HG03103 (cell line): ENCODE measurements around the gene TMEM63B.
"Not testable (repeated sequence)": the region's sequence is repeated elsewhere in the genome, so short reads cannot be mapped to it uniquely, and the experiment has no call there.

Source experiments
- ATAC-seq: cut with Tn5 transposase; IDR thresholded peaks from one replicate; pipeline ENCODE4 v1.9.1; 2021; ENCODE audit warnings: low read depth; ENCODE audit not compliant: unreplicated experiment

The TMEM63B gene

DNA sequence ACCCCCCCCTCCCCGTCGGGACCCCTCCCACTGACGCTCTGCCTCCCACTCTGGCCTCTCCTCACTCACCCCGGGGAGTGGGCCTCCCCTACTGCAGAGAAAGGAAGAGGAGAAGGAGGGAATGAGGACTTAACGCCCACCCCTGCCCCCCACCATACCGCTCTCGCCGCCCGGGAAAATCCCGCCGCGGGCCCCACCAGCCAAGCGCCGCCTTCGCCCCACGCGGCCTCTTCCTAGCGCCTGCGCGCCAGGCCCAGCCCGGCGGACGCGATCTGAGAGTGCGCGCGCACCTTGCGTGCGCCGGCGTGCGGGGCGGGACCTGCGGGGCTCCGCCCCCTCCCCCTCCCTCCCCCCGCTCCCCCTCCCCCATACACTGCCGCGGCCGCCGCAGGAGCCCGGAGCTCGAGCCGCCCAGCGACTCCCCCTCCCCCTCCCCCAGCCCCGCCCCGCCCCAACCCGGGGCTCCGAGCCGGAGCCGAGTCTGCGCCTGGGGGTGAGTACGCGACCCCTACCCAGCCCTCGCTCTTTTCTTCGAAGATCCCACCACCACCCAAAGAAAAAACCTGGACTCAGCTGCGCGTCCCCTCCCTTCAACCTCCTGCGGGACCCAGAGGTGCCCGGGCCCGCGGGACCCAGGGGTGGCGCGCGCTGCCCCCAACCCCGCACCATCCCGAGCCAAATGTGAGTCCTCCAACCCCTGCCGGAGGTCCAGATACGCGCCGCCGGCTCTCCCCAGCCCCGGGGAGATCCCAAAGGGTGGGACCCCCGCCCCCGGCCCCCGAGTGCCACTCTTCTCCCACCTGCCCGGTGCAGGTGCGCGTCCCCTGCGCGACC lies at the start of gene TMEM63B, which contains the start of gene MRPL14:
TMEM63B (plus strand) TSS at position 369 of the 834 bp plus-strand sequence. CDS start 7,031 bp downstream, outside the sequence.
MRPL14 (minus strand) TSS at position 267 of the 834 bp plus-strand sequence. CDS start 10,841 bp downstream, outside the sequence.
- ATAC-seq: peak; percentile 55

DNA sequence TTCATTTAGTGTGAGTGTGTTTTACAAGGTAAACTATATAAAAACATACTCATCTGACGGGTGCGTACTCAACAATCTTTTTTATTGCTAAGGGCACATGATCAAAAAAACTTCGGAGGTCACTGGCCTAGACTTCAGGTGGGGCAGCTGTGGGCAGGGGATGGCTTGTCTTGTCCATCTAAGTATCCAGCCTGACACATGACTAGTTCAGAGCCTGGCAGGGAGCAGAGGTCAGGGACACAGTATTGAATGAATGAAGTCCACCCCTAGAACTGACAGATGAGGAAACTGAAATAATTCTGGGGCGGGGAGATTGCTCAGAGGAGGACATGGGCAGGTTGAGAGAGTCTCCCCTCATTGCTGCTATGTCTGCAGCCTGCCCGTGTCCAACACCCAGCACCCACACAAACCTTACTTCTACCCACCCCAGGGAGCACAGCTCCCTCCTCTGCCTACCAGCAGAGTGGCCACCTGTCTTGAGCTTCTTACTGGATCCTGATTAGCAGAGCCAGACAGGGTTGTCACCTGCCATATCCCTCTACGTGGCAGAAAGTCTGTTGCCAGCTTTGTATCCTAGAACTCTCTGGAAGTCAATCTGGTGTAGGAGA lies 49.0 kb upstream of the TMEM63B start:
- no peak for ATAC-seq

DNA sequence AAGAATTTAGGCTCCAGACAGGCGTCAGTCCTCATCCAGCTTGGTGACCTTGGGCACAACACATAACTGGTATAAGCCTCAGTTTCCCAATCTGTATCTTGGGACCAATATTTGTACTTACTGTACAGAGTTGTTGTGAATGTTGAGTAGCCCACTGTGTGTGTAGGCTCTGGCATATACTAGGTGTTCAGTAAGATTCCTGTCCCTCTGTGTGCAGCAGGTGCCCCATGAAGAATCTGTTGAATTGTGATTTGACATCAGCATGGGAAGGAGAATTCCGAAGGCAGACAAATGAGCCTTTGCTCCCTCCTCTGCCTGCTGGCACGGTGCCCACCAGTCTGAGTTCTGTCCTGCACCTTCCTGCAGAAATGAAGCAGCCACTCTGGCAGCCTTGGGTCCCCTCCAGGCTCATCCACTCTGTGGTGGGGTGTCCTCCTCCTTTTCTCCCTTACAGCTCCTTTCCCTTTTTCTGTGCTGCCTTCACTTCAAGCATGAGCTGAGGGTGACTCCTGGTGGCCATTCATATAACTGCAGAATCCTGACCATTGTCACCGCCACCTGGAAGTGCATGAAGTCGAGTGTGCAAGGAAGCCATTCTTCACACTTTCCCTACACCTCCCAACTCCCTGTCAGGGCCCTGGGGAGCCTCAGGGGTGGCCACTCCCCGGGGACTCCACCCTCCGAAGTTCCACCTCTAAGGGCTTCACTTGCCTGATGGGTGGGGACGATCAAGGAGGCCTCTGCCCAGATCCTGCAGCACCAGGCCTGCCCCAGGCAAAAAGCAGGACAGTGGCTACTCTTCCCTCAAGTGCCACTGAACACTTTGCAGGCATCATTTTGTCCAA lies 48.3 kb upstream of the TMEM63B start:
- no peak for ATAC-seq

DNA sequence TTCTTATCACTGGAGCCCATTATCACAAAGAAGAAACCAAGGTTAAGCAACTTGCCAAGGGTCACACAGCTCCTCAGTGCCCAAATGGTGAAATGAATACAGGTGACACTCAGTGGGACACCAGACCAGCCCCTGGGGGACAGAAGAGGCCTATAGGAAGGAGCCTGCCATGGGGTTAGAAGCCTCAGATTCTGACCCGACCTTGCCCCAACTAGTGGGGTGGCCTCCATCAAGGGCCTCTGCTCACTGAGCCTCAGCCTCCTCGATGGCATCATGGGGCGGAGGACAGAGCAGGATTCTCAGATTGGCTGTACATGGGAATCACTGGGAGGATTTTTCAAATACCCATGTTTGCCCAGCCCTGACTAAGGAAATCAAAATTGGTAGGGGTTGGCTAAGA lies 47.7 kb upstream of the TMEM63B start:
- no peak for ATAC-seq

DNA sequence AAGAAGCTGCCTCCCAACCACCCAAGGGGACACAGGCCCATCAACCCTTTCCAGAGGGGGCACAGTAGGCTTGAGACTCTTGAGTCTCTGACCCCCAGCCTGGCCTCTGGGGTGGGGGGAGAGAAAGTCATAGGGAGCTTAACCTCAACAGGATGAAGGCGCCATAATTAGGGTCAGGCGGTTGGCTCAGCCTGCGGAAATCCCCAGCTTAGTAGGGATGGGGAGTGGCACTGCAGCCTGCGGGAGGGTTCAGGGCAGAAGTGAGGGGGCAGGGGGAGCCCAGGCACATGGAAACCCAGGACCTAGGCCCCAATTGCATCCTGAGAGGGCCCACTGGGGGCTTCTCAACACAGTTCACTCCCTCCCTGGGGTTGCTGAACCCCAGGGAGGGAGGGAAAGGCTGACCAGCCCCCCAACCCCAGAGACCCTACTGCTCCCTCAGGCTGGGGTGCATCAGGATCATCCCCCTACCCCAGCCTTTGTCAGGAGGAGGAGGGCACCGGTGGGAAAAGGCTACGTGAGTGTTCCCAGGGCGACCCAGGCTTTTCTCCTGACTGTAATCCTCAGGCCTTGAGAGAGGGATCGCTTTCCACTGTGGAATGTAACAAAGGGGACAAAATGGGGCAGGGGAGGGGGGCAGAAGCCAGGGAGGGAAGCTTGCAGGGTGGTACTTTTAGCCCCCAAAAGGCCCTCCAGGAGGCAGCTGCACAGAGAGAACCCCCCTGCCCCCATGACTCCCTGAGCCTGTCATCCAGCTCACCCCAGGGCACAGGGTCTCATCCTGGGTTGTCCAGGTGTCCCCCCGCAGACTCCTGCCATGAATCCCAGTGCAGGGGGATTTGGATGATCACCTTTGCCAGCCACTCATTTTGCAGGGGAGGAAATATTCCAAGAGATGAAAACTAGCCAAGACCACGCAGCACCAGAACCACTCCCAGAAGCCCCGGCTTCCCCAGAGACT lies 46.5 kb upstream of the TMEM63B start:
- no peak for ATAC-seq

DNA sequence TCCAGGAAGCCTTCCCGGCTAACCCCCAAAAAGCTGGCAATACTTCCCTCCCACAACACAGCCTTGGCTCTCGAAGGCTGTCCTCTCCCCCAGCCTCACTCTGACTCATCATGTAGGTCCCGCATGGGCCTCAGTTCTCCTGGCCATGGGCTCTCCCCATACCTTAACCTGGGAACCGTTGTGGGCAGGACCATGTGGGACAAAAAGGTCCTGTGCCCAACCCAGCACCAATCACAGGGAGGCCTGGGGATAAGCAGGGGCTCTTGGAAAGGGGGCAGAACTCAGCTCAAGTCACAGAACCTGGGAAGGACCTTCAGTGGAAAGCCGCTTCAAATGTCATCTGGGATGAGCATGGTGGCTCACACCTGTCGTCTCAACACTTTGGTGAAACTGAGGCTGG lies 45.6 kb upstream of the TMEM63B start:
- ATAC-seq: no peak

DNA sequence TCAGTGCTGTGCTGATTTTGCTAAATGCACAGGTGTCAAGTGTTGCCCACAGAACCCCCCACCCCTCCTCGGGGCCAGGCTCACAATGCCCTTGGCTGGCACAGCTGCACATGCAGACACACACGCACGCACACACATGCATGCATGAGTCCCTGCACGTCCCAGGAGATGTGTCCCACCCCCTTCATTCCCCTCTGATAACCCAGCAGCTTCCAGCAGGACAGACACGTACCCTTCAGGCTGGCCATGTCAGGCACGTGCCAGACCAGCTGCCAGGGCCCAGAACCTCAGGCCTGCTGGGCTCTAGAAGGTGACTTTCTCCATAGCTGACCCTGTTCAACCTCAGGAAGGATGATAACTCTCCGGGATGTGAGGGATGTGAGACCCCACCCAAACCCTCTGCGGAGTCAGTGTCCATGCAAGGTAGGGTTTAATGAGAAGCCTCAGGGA lies 44.5 kb upstream of the TMEM63B start:
- no peak for ATAC-seq

DNA sequence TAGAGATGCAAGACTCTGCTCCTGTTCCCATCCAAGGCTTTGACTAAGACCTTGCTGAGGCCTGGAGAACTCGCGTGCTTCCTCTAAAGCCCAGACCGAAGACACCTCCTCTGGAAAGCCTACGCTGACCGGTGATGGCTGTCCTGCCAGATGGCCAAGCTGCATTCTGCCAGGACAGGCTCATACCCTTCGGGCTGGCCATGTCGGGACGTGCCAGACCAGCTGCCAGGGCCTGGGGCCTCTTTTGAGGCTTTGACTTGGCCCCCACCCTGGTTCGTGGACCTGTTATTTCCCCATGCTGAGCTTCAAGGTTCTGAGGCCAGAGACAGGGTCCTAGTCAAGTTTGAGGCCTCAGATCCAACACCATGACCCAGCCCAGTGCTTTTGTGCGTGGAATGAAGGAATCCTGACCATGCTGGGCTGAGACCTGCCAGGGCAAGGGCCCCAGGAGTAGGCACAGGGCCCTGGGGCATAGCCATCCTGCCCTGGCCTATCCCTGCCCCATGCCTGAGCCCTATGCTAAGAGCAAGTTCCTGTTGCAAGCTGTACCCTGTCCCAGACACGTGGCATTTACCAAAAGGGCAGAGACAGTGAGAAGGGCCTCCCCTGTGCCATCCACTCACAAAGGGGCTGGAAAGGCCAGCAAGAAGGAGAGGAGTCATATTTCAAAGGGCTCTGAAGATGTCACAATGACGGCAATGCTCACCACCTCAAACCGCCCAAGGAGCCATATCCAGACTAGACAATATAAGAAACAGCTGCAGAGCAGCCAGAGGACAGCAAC lies 42.9 kb upstream of the TMEM63B start:
- no peak for ATAC-seq

DNA sequence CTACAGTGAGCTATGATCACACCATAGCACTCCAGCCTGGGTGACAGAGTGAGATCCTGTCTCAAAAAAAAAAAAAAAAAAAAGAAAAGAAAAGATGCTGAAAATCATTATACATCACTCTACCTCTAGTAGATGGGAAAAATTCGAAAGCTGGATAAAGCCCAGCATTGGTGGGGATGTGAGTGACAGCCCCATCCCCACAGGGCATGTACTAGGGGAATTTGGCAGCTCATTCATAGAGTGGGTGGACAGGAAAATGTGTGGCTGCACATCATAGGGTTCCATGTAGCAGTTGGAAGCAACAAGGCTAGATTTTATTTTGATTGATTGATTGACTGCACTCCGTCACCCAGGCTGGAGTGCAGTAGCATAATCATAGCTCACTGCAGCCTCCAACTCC lies 42.1 kb upstream of the TMEM63B start:
- ATAC-seq: no peak

DNA sequence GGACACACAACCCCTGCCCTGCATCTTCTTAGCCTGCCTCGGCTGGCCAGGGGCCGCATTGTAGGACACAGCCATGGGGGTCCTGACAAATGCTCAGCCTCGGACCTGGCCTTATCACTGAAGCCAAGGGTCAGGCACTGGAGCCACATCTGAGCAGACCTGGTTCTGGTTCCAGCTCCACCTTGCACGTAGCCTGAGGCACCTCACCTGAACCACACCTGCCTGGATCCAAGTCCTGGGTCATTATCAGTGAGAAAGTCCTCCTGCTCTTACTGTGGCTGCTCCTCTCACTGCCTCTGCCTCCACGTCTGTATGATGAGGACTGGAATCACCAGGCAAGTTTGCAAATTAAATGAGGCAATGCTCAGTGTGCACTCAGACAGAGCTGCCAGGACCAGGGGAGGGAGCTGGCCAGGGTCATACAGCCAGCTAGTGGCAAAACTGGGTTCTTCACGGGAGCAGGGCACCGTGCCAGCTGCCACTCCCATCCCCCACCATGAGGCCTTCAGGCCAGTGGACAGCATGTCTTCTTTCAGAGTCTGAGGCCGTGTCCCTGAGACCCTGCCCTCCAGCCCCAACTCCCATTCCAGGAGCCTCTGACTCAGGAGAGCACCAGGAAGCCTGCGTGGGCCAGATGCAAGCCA lies 40.3 kb upstream of the TMEM63B start:
- ATAC-seq: no peak

DNA sequence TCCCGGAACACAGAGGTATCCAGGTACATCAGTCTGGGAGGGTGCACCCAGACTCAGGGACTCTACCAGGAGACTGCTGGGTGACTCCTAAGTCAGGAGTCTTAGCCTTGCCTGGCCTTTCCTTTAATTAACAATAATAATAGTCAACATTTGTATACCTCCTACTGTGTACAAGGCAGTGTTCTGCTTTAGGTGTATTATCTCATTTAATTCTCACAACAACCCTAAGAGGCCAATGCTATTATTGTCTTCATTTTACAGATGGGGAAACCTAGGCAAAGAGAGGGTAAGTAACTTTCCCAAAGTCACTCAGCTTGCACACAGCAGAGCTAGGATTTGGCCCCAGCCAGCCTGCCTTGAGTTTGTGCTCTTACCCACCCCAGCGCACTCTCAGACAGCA lies 39.7 kb upstream of the TMEM63B start:
- ATAC-seq: no peak

DNA sequence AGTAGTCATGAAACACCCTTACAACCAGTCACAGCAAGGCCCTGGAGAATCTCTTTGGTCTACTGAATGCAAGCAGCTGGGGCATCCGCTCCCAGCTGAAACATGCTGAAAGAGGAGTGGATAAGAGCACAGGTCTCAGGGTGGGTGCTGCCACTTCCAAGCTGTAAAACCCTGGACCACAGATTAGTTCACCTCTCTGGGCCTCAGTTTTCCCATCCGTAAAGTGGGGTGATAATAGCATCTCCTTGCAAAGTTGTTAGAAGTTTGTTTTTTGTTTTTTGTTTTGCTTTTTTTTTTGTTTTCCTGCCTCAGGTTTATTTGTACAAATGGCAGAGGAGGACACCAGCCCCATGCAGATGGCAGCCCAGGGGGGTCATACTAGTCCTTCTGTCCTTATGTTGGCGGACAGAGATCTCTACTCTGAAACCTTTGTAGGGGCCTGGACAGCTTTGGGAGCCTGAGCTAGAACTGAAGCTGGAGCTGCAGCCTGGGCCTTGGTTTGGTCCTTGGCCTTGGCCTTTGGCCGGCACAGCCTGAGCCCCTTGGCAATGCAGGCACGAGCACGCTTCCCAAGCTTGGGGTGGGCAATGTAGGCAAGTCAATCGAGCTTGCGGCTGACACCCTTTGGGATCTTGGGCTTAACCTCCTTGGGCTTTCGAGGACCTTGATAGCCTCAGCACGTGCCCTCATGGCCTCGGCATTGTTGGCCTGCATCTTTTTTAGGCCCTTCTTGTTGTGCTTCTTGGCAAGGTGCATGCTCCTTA lies 38.3 kb upstream of the TMEM63B start:
- ATAC-seq: no peak

DNA sequence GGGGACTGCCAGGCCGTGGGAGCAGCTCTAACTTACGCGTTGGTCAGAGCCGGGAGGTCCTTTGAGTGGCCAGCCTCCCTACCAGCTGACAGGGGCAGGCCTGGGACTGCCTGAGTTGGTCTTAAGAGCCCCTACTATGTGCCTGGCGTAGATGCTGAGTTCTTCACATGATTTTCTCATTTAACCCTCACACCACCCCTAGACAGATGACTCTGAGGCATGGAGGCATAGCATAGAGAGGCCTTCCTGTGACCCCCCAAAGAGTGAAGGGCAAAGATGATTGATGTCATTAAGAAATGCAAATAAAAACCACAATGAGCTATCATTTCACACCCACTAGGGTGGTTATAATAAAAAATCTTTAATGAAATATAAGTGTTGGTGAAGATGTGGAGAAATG lies 36.9 kb upstream of the TMEM63B start:
- no peak for ATAC-seq

DNA sequence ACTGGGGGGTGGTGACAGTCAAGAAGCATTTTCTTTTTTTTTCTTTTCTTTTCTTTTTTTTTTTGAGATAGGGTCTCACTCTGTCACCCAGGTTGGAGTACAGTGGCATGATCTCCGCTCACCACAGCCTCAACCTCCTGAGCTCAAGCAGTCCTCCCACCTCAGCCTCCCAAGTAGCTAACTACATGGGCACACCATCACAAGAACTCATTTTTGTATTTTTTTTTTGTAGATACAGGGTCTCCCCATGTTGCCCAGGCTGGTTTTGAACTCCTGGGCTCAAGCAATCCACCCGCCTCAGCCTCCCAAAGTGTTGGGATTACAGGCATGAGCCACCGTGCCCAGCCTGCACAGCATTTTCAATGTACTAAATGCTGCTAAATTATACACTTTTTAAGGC lies 36.0 kb upstream of the TMEM63B start:
- ATAC-seq: not testable (repeated sequence)

DNA sequence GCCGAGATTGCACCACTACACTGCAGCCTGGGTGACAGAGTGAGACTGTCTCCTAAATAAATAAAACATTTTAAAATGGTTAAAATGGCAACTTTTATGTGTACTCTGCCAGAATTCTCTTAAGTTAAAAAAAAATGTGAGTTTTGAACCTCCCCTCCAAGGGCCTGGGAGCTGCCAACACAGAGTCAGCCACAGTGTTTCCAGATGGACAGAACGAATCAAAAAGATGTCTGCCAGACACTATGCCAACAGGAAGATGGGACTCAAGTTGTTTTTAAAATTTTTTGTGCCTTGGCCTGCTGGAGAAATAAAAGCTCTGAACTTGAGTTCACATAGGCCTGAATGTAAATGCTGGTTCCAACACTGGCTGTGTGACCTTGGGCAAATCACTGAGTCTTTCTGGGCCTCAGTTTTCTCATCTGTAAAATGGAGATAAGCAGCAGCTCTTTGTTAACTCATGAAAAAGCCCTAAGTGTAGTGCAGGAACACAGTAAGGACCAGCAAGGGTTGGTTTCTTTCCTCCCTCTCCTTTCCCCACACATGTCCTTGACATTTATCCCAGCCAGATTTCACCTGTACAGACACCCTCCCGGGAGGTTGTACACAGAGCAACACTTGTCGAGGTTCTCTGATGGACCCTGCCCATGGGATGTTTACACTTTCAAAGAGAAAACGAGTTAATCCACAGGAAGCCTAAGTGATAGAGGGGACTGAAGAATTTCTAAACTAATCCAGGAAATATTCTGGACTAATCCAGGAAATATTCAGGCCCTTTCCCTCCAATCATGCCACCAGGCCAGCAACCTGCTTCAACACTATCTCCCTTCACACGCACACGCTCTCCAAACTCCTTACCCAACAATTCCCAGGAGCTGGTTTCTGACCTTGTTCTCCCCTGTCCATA lies 35.1 kb upstream of the TMEM63B start:
- ATAC-seq: no peak

DNA sequence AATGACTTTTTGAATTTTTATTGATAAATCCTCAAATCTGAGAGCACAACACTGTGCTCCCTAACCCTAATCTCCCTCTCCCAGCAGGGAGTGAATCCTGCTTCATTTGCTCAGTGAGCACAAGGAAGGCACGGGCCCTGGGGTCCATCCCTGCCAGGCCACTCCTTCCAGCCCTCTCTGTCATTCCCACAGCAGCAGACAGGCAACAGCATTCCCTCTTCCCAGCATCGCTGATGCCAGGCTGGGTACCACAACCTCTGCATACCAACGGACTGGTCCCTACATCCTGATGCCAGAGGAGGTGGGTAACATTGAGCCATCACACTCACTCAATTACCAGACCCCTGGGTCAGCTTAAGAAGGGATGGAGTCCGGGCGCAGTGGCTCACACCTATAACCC lies 34.3 kb upstream of the TMEM63B start:
- ATAC-seq: no peak
